NCI-H146 treated with DMSO at 0.1 percent for 48 hours (cell line): ENCODE measurements around the gene SLAMF6.
"Not testable (repeated sequence)": the region's sequence is repeated elsewhere in the genome, so short reads cannot be mapped to it uniquely, and the experiment has no call there.

Experiments used
- DNase-seq: peaks from one replicate; lab custom pipeline; 2025; ENCODE audit not compliant: unreplicated experiment; lab: John Stamatoyannopoulos, UW

The SLAMF6 gene

DNA sequence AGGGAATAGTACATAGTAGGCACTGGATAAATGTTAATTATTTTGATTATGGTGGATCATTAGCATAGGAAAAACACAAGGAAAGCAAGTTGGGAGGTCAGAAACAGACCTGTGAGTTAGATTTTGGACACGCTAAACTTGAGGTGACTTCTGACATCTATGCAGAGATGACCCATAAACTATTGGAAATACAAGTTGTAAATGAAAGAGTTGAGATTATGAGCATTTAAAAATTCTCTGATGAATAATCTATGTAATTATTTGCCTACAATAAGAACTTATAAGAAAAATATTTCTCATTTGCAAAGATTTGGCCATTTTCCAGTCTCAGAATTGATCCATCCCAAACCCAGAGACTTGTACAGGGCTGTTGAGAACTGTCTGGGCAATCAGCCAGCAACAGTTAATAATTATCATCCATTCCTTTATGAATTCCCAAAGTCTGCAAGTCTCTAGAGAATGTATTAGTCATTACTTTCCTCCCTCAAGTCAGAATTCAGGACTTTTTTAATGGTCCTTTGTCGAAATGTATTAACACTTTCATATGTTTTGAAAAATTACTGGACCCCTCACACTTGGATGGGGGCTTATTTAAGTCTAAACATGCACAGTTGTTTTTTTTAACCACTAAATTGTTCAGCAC is 19.4 kb upstream of the SLAMF6 start:
- no peak for DNase-seq

DNA sequence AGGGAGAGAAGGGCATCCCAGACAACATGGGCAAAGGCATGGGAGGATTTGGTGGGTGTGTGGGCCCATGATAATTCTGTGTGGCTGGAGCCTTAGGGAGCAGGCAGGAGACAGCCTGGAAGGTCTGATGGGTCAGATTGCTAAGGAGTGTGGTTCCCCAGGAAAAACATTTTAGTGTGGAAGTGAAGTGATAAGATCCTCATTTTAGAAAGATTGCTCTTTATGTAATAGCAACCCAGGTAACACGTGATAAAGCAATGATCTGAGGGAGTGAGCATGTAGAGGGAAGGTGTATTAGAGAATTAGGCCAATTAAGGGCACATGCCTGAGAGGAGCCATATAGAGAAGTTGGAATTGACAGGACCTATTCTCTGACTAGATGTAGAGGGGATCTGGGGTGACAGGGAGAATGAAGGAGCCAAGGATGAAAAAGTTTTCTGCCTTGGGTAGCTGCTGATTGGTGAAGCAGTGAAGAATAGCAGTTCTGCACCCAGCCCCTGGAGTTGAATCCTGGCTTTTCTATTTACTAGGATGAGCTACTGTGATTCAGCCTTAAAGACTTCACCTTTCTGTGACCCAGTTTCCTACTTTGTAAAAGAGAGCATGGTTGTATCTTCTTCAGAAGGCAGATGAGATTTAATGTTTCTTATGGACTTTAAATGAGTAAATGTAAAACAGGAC is 18.7 kb upstream of the SLAMF6 start:
- no peak for DNase-seq

DNA sequence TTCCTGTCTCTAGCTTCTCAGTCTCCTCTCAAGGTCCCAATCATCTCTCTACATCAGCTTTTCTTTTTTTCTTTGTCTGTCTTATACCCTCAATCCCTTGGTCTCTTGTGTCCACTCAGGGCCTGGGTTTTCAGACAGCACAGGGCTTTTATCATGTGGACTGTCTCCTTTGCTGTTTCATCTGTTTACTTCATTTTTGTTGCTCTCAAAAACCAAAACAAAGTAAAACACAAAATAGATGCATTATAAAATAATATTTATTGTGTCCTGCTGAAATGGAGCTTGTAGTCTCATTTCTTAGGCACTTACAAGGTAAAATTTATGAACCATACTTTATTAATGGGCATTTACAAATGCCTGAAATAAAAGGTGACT is 17.8 kb upstream of the SLAMF6 start:
- no peak for DNase-seq

DNA sequence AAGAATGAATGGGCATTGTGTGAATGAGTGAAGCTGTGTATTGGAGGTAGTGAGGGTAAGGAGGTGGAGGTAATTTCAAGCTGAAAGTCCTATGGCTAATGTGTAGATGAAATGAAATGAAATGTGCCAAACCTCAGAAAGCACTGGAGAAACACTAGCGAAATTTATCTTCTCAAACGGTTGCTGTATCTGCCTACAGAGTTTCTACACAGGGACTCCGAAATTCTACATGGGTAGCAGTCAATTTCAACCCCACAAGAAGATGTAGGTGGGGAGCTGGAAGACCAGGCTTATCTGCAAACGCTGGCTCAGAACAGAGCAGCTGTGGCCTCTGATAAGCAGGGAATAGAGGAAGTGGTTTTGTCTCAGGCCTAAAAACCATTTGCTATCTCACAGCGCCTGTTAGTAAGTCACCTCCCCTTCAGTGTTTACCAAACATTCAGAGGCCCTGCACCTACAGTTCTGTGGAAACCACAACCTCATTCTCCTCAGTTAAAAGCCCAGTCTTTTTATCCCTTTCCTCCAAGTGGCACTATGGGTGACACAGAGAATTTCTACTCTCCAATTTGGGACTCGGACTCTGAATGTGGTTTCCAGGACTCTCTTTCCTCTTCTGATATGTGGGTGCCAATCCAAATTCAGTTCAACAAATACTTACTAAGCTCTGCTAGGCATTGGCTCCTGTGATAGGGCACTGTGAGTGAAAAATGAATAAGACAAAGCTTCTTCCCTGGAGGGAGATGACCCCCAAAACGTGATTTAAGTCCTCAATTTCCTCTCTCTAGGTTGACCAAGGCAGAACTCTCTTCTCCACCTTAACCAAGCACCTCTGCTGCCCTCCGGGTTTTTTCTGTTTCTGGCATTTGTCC is 17.2 kb upstream of the SLAMF6 start:
- no peak for DNase-seq

DNA sequence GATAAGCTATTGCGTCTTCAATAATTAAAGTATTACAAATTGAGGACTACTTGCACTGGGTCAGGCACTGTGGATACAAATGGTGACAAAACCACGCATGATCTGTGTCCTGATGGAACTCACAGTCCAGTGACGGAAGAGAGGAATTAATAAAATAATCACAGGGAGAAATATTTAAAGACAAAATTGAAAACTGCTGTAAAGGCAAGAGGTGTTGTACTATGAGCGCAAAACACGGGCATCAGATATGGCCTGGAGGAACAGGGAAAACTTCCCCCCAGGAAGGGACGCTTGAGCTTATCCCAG is 16.6 kb upstream of the SLAMF6 start:
- DNase-seq, result no peak

DNA sequence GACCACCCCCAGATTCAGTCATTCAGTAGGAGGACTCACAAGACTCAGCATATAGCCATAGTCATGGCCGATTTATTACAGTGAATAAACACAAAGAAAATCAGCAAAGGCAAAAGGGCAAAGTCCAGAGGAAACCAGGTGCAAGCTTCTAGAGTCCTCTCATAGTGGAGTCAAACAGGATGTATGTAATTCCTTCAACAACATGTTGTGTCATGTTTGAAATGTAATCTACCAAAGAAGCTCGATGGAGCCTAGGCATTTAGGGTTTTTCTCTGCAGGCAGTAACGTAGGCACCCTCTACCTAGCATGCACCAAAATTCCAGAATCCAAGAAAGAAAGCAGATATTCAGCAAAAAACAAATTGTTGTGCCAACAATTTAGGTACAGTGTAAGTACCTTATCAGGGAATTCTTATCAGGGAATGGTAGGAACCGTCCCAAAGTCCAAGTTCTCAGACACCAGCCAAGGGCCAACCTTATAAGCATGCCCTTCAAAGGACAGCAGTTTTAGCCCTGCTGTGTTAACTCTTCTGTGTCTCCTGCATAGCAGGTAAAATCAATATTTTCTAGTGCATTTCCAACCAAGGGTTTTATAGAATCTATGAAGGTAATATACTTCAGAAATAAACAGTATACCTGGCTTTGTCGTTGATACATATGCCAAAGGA is 16.1 kb upstream of the SLAMF6 start:
- no peak for DNase-seq

DNA sequence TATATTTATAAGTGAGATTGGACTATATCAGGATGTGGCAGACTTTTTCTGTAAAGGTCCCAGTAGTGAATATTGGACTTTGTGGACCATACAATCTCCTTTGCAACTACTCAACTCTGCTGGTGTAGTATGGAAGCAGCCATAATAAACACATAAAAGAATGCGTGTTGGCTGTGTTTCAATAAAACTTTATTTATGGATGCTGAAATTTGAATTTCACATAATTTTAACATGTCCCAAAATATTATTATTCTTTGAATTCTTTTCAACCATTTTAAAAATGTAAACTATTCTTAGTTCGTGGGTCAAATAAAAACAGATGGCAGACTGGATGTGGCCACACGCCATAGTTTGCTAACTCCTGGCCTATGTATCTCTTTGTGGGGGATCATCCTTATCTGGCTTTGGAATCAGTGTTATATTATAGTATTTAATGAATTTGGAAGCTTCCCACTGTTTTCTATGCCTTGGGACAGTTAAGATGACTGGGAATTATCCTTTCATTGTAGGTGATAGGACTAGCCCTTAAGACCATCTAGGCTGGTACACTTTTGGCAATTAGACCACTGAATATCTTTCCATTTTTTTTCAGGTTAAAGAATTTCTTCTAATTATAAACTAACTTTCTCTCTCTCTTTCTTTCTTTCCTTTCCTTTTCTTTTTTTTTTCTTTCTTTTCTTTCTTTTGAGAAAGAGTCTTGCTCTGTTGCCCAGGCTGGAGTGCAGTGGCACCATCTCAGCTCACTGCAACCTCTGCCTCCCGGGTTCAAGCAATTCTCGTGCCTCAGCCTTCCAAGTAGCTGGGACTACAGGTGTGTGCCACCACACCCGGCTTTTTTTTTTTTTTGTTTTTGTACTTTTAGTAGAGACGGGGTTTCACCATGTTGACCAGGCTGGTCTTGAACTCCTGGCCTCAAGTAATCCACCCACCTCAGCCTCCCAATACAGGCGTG is 14.9 kb upstream of the SLAMF6 start:
- no peak for DNase-seq

DNA sequence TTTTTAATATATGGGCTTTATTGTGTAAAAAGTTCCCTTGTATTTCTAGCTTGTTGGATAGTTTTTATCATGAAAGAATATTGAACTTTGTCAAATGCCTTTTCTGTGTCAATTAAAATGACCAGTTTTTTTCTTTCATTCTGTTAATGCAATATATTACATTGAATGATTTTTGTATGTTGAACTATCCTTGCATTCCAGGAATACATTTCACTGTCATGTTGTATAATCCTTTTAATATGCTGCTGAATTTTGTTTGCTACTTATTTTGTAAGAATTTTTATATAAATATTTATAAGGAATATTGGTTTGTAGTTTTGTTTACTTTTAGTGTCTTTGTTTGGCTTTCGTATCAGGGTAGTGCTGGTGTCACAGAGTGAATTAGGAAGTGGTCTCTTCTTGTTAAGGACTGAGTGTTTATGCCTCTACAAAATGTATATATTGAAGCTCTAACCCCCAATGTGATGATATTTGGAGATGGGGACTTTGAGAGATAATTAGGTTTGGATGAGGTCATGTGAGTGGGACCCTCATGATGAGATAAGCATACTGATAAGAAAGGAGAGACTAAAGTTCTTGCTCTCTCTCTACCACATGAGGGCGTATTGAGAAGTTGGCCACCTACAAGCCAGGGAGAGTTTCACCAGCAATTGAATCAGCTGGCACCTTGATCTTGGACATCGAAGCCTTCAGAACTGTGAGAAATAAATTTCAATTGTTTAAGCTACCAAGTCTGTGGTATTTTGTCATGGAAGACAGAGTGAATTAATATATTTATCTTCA is 12.0 kb upstream of the SLAMF6 start:
- no peak for DNase-seq

DNA sequence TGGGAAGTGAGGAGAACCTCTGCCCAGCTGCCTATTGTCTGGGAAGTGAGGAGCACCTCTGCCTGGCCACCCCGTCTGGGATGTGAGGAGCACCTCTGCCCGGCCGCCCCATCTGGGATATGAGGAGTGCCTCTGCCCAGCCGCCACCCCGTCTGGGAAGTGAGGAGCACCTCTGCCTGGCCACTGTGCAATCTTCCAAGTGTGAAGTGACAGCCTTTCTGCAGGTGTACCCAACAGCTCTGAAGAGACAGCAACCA is 9.4 kb upstream of the SLAMF6 start:
- DNase-seq, result not testable (repeated sequence)

DNA sequence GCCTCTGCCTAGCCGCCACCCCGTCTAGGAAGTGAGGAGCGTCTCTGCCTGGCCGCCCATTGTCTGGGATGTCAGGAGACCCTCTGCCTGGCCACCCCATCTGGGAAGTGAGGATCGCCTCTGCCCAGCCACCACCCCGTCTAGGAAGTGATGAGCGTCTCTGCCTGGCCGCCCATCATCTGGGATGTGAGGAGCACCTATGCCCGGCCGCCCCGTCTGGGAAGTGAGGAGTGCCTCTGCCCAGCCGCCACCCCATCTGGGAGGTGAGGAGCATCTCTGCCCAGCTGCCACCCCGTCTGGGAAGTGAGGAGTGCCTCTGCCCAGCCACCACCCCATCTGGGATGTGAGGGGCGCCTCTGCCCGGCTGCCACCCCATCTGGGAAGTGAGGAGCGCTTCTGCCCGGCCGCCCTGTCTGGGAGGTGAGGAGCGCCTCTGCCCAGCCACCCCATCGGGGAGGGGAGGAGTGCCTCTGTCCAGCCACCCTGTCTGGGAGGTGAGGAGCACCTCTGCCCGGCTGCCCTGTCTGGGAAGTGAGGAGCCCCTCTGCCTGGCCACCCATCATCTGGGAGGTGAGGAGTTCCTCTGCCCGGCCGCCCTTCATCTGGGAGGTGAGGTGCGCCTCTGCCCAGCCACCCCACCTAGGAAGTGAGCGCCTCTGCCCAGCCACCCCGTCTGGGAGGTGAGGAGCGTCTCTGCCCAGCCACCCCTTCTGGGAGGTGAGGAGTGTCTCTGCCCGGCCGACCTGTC is 8.9 kb upstream of the SLAMF6 start:
- DNase-seq, result not testable (repeated sequence)

DNA sequence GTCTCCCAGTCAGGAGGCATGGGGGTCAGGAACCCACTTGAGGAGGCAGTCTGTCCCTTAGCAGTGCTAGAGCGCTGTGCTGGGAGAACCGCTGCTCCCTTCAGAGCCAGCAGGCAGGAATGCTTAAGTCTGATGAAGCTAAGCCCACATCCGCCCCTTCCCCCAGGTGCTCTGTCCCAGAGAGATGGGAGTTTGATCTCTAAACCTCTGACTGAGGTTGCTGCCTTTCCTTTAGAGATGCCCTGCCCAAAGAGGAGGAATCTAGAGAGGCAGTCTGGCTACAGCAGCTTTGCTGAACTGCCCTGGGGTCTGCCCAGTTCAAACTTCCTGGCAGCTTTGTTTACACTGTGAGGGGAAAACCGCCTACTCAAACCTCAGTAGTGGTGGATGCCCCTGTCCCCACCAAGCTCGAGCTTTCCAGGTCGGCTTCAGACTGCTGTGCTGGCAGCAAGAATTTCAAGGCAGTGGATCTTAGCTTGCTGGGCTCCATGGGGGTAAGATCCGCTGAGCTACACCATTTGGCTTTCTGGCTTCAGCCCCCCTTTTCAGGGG is 6.4 kb upstream of the SLAMF6 start:
- not testable (repeated sequence) for DNase-seq

DNA sequence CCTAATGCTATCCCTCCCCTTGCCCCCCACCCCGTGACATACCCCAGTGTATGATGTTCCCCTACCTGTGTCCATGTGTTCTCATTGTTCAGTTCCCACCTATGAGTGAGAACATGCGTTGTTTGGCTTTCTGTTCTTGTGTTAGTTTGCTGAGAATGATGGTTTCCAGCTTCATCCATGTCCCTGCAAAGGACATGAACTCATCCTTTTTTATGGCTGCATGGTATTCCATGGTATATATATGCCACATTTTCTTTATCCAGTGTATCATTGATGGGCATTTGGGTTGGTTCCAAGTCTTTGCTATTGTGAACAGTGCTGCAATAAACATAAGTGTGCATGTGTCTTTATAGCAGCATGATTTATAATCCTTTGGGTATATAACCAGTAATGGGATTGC is 734 bp upstream of the SLAMF6 start:
- not testable (repeated sequence) for DNase-seq

DNA sequence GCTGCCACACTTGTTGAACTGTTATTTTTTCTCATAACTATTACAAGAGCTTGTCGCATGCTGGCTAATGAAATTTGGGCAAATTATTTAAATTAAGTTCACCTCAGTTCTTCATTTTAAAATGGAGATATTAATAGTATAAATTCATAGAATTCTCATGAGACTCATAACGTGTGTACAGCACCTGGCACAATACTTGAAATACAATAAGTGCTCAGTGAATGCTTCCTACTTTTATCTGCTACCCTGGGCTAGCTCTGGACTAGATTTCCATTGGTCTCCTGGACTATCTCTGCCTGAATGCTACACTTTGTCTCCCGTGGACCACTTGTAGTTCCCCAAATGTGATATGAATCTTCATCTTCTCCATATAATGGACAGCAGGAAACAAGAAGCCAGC is 919 bp downstream of the SLAMF6 start:
- DNase-seq, result no peak

DNA sequence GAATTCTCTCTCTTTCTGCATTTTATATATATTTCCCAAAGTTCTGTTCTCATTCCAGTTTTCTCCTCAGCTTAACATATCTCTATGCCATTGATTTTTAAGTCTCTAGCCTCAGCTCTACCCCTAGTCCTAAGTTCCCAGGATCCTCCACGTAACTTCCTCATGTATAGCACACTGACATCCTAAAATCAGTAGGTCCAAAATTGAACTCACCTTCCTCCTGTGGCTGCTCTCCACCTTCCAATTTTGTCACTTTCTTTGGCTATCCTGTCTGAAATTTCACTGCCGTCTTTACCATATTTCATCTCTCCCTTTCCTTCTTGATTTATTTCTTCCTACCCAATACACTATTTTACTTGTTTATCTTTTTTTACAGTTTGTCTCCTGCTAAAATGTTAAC is 1.5 kb downstream of the SLAMF6 start:
- DNase-seq, result no peak

DNA sequence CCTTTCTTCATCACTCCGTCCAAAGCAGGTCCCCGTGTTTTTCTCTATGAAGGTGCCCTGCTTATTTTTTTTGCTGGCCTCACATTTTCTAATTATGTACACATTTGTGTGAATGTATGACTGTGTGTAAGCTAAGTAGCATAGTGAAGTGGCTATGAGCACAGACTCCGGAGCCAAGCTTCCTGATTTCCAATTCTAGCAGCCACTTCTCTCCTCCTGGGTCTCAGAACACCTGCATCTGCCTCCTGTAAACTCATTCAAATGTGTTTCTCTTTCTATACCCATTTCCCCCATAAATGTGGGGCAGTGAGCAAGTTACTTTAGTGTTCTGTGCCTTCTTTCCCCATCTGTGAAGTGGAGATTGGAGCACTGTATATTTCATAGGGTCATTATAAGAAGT is 2.1 kb downstream of the SLAMF6 start:
- DNase-seq, result no peak

DNA sequence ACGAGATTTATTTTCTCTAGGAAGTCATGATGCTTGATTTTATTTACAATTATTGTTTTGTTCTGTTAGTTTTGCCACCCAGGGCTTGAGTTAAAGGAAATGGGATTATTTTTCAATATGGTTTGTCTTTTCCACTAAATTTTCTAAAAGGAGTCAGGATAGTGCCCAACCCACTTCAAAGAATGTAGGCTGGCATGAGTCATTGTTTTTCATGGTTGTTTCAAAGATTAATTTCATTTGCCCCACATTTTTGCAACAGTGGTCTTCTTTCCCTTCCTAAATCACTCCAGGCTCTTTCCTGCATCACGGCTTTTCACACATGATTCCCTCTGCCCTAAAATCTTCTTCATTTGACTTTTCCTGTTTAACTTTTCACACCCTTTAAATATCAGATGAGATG is 2.5 kb downstream of the SLAMF6 start:
- DNase-seq, result no peak

DNA sequence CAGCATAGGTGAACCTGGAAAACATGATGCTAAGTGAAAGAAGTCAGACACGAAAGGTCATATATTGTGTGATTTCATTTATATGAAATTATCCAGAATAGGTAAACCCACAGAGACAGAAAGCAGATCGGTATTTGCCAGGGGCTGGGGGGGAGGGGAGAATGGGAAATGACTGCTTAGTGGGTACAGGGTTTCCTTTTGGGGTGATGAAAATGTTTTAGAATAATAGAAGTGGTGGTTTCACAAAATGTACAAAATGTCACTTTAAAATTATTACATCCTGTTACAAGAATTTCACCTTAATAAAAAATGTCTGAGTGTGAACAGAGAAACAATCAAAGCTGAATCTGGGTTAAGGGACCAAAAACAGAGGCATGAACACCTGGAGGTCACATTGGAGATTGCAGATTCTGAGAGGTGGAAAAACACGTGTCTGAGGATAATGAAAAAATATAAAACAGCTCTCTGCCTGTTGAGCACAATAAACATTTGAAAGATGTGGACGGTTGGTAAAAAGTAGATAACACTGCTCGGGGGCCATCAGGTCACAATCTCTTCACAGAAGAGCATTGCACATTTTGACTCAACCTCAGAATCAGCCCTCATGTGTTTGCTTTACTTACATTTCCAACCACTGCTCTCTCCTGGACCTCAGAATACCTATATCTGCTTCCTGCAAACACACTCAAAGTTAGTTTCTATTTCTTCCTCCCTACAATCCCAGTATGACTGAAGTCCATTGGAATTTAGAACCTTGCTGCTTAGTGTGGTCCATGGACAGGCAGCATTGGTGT is 3.2 kb downstream of the SLAMF6 start:
- DNase-seq, result no peak

DNA sequence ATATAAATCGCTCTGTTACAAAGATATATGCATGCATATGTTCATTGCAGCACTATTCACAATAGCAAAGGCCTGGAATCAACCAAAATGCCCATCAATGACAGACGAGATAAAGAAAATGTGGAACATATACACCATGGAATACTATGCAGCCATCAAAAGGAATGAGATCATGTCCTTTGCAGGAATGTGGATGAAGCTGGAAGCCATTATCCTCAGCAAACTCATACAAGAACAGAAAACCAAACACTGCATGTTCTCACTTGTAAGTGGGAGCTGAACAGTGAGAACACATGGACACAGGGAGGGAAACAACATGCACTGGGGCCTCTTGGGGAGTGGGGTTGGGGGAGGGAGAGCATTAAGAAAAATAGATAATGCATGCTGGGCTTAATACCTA is 5.5 kb downstream of the SLAMF6 start:
- not testable (repeated sequence) for DNase-seq
